HepG2 (cell line): ENCODE measurements around the gene MGA. TPM values are rescaled to one million over a fixed set of nuclear protein-coding genes. Genes with fewer than 3 reads are reported as not detected.

Experiments
- ATAC-seq: fragments of 200-7000 bp; cut with Tn5 transposase; 3 replicates; pipeline ENCODE4 v1.9.1; 2020; ENCODE audit warnings: mild to moderate bottlenecking, moderate library complexity
- BruUV-seq: library from RNA; stranded (reverse); fragments of 400-500 nt; replicated peaks from 2 replicates; lab custom pipeline; 2021; lab: Mats Ljungman, UMichigan
- CTCF ChIA-PET: fragments of 300-600 bp; formaldehyde crosslinking; extraction: SDS; loops from one replicate; lab custom pipeline; 2021; ENCODE audit warnings: low total read pairs, inconsistent platforms, low intra/inter-chr PET ratio; lab: Yijun Ruan, JAX
- POLR2A ChIA-PET: fragments of 350-600 bp; sonication (Branson Sonifier 250); formaldehyde crosslinking; loops from one replicate; lab custom pipeline; 2020; ENCODE audit warnings: antibody characterized with exemption, inconsistent platforms; lab: Yijun Ruan, JAX
- DNase-seq: peaks from one replicate; pipeline ENCODE4 v3.0.0-alpha.2; 2015; ENCODE audit warnings: low spot score
- FAIRE-seq: peaks from 3 replicates; lab custom pipeline; 2011; peaks lifted over from hg19 to GRCh38; lab: Jason Lieb, UNC
- H2AFZ ChIP-seq: one replicate; pipeline ENCODE4 v1.6.1; 2011; ENCODE audit warnings: low read length, inconsistent platforms
- H3K27ac ChIP-seq: fragments of 300-600 bp; 3 replicates; pipeline ENCODE4 v1.8.0; 2011; ENCODE audit warnings: mixed run types, mild to moderate bottlenecking, mixed read lengths, low read length, inconsistent platforms; ENCODE audit not compliant: insufficient read depth; ENCODE audit errors: extremely low read length
- H3K27me3 ChIP-seq, 2 experiments: fragments of 200-600 bp in 1 of 2; 2 replicates in 1 of 2; 3 replicates in 1 of 2; pipeline versions ENCODE4 v1.6.0 to v1.8.0; 2011; ENCODE audit warnings: low read length in 2 of 2, mild to moderate bottlenecking in 2 of 2, moderate library complexity in 2 of 2, inconsistent platforms in 1 of 2; ENCODE audit not compliant: insufficient read depth in 2 of 2, control insufficient read depth in 1 of 2
- H3K36me3 ChIP-seq, 2 experiments: fragments of 200-600 bp in 1 of 2; replicated peaks in 1 of 2; 2 replicates in 1 of 2; 3 replicates in 1 of 2; pipeline versions ENCODE4 v1.5.1 to v1.8.0; 2011; ENCODE audit warnings: low read length in 2 of 2, inconsistent platforms in 1 of 2; ENCODE audit not compliant: insufficient read depth in 2 of 2, control insufficient read depth in 1 of 2
- H3K4me1 ChIP-seq: 2 replicates; pipeline ENCODE4 v1.5.1; 2012; ENCODE audit warnings: low read length, inconsistent platforms; ENCODE audit not compliant: insufficient read depth
- H3K4me2 ChIP-seq: 2 replicates; pipeline ENCODE4 v1.6.0; 2011; ENCODE audit warnings: low read depth, low read length, inconsistent platforms
- H3K4me3 ChIP-seq, 3 experiments: fragments of 200-600 bp in 1 of 3; sonication (generic), shearing (Covaris generic) in 1 of 3; replicated peaks in 1 of 3; 2 replicates each; pipeline ENCODE4 v1.5.1; 2011 to 2016; ENCODE audit warnings: low read length in 3 of 3, inconsistent platforms in 2 of 3, low read depth in 2 of 3, mild to moderate bottlenecking in 2 of 3, control low read depth in 1 of 3, mixed read lengths in 1 of 3; ENCODE audit not compliant: insufficient read depth in 1 of 3
- H3K79me2 ChIP-seq: one replicate; pipeline ENCODE4 v1.6.1; 2011; ENCODE audit warnings: low read length, inconsistent platforms; ENCODE audit not compliant: insufficient read depth
- H3K9ac ChIP-seq: 2 replicates; pipeline ENCODE4 v1.6.0; 2011; ENCODE audit warnings: mild to moderate bottlenecking, low read depth, low read length, inconsistent platforms; ENCODE audit not compliant: insufficient read depth
- H3K9me3 ChIP-seq: 2 replicates; pipeline ENCODE4 v1.5.1; 2012; ENCODE audit warnings: mild to moderate bottlenecking, low read length
- H4K20me1 ChIP-seq: 2 replicates; pipeline ENCODE4 v1.6.0; 2011; ENCODE audit warnings: inconsistent platforms, mild to moderate bottlenecking, low read length, moderate library complexity; ENCODE audit not compliant: insufficient read depth
- ATF1 ChIP-seq: IDR thresholded peaks from 2 replicates; pipeline ENCODE4 v1.6.1; 2016; ENCODE audit warnings: mild to moderate bottlenecking, control low read depth
- ATF5 ChIP-seq: sonication (generic); formaldehyde crosslinking; IDR thresholded peaks from 2 replicates; pipeline ENCODE4 v1.4.0; 2020; ENCODE audit warnings: mild to moderate bottlenecking, low read depth, missing genetic modification reagents
- HBP1 ChIP-seq: IDR thresholded peaks from 2 replicates; pipeline ENCODE4 v1.6.1; 2016; ENCODE audit warnings: low read depth, control low read depth
- HMG20B ChIP-seq: conservative IDR thresholded peaks from 2 replicates; pipeline ENCODE4 v1.6.1; 2016; ENCODE audit warnings: missing genetic modification reagents, missing compliant biosample characterization
- HMGXB4 ChIP-seq, 2 experiments: sonication (generic) in 1 of 2; formaldehyde crosslinking in 1 of 2; IDR thresholded peaks; 2 replicates each; pipeline versions ENCODE4 v1.4.0 to v1.6.1; 2018 to 2020; ENCODE audit warnings: missing genetic modification reagents in 2 of 2, borderline replicate concordance in 1 of 2, low read depth in 1 of 2, mild to moderate bottlenecking in 1 of 2, missing biosample characterization in 1 of 2
- KDM4B ChIP-seq: sonication (generic); formaldehyde crosslinking; IDR thresholded peaks from 2 replicates; pipeline ENCODE4 v1.4.0; 2020; ENCODE audit warnings: missing genetic modification reagents
- MXD1 ChIP-seq: sonication (generic); formaldehyde crosslinking; IDR thresholded peaks from 2 replicates; pipeline ENCODE4 v1.4.0; 2020; ENCODE audit warnings: mild to moderate bottlenecking, missing genetic modification reagents
- MYPOP ChIP-seq: sonication (generic); formaldehyde crosslinking; IDR thresholded peaks from 2 replicates; pipeline ENCODE4 v1.8.1; 2023; ENCODE audit warnings: mild to moderate bottlenecking, moderate library complexity, missing genetic modification reagents
- NFKB2 ChIP-seq: sonication (generic); formaldehyde crosslinking; IDR thresholded peaks from 2 replicates; pipeline ENCODE4 v1.4.0; 2020; ENCODE audit warnings: missing genetic modification reagents, borderline replicate concordance
- SRSF1 ChIP-seq: fragments of 200-400 bp; formaldehyde crosslinking; optimal IDR thresholded peaks from 2 replicates; pipeline ENCODE3; 2017; ENCODE audit warnings: mild to moderate bottlenecking, low read depth, low read length, moderate library complexity
- ZMAT5 ChIP-seq: sonication (generic); formaldehyde crosslinking; IDR thresholded peaks from 2 replicates; pipeline ENCODE4 v1.5.0; 2020; ENCODE audit warnings: mild to moderate bottlenecking, low read depth, missing genetic modification reagents, borderline replicate concordance
- ZNF34 ChIP-seq: sonication (generic); formaldehyde crosslinking; IDR thresholded peaks from 2 replicates; pipeline ENCODE4 v1.4.0; 2020; ENCODE audit warnings: mild to moderate bottlenecking, missing genetic modification reagents, borderline replicate concordance
- ZNF543 ChIP-seq: sonication (generic); formaldehyde crosslinking; IDR thresholded peaks from 2 replicates; pipeline ENCODE4 v1.4.0; 2020; ENCODE audit warnings: mild to moderate bottlenecking, missing genetic modification reagents
- ZNF816 ChIP-seq: sonication (generic); formaldehyde crosslinking; IDR thresholded peaks from 2 replicates; pipeline ENCODE4 v1.8.0; 2022; ENCODE audit warnings: missing genetic modification reagents, mild to moderate bottlenecking, borderline replicate concordance
- ZSCAN20 ChIP-seq: sonication (generic); formaldehyde crosslinking; IDR thresholded peaks from 2 replicates; pipeline ENCODE4 v1.4.0; 2020; ENCODE audit warnings: missing genetic modification reagents, mild to moderate bottlenecking, borderline replicate concordance
- WGBS: methylation state at CpG from one replicate; pipeline ENCODE4 v1.1.6; 2017; ENCODE audit warnings: low lambda C conversion rate; 5-methylcytosine and 5-hydroxymethylcytosine counted together
- in situ Hi-C: cut with HindIII; loops from 2 replicates; pipeline ENCODE4 v1.10.0; 2017; ENCODE audit warnings: low pct_unique_long_range_greater_than_20kb; ENCODE audit not compliant: extremely low pct_ligation_motif_present
- intact Hi-C: fragments of 100-400 bp; cut with micrococcal nuclease; formaldehyde crosslinking; loops from one replicate; pipeline ENCODE4 v1.10.0; 2022; ENCODE audit not compliant: unreplicated experiment
- polyA plus RNA-seq, 8 experiments: library from polyadenylated mRNA; depleted of rRNA in 3 of 8; stranded (reverse) in 7 of 8; unstranded in 1 of 8; fragments of >200 nt; fragmentation: Illumina TruSeq in 4 of 8; extraction: Trizol in 4 of 8; gene quantifications; 2 replicates each; pipeline versions ENCODE4 v1.2.1 to v1.2.3, GENCODE V29; 2011 to 2016; ENCODE audit warnings: low read depth in 4 of 8, missing spikeins in 1 of 8, mixed read lengths in 1 of 8; ENCODE audit not compliant: insufficient read depth in 1 of 8
- total RNA-seq, 5 experiments: library from RNA; depleted of rRNA; stranded (reverse); fragments of >200 nt; fragmentation: Illumina TruSeq; extraction: Trizol; gene quantifications; 2 replicates each; pipeline ENCODE4 v1.2.3, GENCODE V29; 2016; ENCODE audit warnings: low read depth in 1 of 5

Gene MGA
- total and polyA plus RNA-seq, 2 of the 13 experiments (the other 11 are each of a cell fraction or from before 2014, with no cell fraction given): 5.3 to 59.0 TPM

GRCh38 chr15:41656188-41656587 lies 4.0 kb upstream of the MGA start:
- Histone ChIP-seq H3K4me3 (no peak overlapping the region), H3K4me1 (peaks cover 26% of the 10 kb centered on the region), H4K20me1 (no peaks in the 10 kb centered on the region), H3K4me2 (no peak overlapping the region), H3K27me3 (no peaks in the 10 kb centered on the region), H3K9ac (no peak overlapping the region), H3K9me3 (no peaks in the 10 kb centered on the region), H3K79me2 (peaks cover 45% of the 10 kb centered on the region), H3K27ac (no peak overlapping the region), H3K36me3 (no peaks in the 10 kb centered on the region; a peak in 1 of 5 replicates), H2AFZ (no peak overlapping the region)
- POLR2A ChIA-PET: no interaction called here
- CTCF ChIA-PET: no interaction called here
- no TSS peak for BruUV-seq
- intact Hi-C loops: no loop called here
- in situ Hi-C loops: no loop called here
- DNase-seq (no peak), FAIRE-seq (no peak), ATAC-seq (no peak)
- WGBS: 86% methylated on average over 2 of the region's 2 CpGs
- no peak for TF ChIP-seq KDM4B (CRISPR knock-in tag)
- no peak for TF ChIP-seq HBP1 (CRISPR knock-in tag)
- no peak for TF ChIP-seq ATF5
- no peak for TF ChIP-seq HMGXB4 (CRISPR knock-in tag; IDR thresholded peaks at IDR 0.05; ENCODE audit: borderline replicate concordance in 1 of 2, low read depth in 1 of 2)
- TF ChIP-seq MXD1: no peak
- no peak for TF ChIP-seq ZMAT5
- no peak for TF ChIP-seq ZNF34 (CRISPR knock-in tag)
- no peak for TF ChIP-seq NFKB2
- TF ChIP-seq ZNF543 (CRISPR knock-in tag): no peak
- no peak for TF ChIP-seq ATF1 (CRISPR knock-in tag)
- no peak for TF ChIP-seq ZSCAN20 (CRISPR knock-in tag)
- no peak for TF ChIP-seq SRSF1
- no peak for TF ChIP-seq ZNF816 (CRISPR knock-in tag)
- no peak for TF ChIP-seq MYPOP
- TF ChIP-seq HMG20B (CRISPR knock-in tag): no peak
